ENCODE measurements around the gene NAT16.

The NAT16 gene

DNA sequence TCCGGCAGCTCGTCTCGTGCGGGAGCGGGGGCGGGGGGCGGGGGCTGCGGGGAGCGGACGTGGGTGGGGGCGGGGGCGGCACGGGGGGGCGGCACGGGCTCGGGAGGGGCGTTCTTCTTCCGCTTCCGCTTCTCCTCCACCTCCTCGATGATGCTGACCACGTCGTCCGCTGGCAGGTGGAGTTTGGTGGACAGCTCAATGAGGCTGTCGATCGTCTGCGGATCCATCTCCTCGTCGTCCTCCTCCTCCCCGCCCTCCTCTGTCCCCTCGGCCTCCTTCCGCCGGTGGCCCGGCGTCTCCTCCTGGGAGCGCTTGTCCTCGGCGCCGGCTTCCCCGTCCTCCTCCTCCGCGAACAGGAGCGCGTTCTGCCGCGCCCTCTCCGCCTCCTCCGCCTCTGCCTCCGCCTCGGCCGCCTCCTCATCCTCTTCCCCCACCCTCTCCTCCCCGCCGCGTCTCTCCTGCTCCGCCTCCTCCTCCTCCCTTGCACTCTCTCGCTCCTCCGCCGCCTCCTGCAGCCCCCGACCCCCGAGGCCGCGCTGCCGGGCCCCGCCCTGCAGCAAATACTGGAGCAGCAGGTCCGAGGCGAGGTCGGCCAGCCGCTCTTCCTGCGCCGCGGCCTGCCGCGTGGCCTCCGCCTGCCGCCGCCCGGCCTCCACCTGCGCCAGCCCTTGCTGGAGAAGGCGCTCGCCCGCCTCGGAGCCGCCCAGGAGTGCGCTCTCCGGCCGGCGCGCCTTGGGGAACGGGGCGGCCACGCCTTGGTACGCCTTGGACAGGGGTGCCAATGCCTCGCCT, 16.6 kb downstream of the NAT16 start:
- H3K36me3 ChIP-seq (replicated peaks; ENCODE audit: low read depth, low read length): peaks cover 16% of the 10 kb centered on the region
- no peak overlapping the region for H3K27ac ChIP-seq (ENCODE audit: low read length)
- H3K4me1 ChIP-seq (ENCODE audit: low read length): peaks cover 10% of the 10 kb centered on the region
- H3K4me2 ChIP-seq (ENCODE audit: low read length): peak overlapping the region; percentile 58
- no peaks in the 10 kb centered on the region for H4K20me1 ChIP-seq (ENCODE audit: insufficient read depth, low read length)
- no peaks in the 10 kb centered on the region for H3K79me2 ChIP-seq (ENCODE audit: low read length)
- peaks cover 16% of the 10 kb centered on the region for H3K27me3 ChIP-seq (ENCODE audit: low read depth, low read length)
- H2AFZ ChIP-seq (ENCODE audit: low read depth, low read length): no peak overlapping the region
- TF ChIP-seq, protein P1, sequence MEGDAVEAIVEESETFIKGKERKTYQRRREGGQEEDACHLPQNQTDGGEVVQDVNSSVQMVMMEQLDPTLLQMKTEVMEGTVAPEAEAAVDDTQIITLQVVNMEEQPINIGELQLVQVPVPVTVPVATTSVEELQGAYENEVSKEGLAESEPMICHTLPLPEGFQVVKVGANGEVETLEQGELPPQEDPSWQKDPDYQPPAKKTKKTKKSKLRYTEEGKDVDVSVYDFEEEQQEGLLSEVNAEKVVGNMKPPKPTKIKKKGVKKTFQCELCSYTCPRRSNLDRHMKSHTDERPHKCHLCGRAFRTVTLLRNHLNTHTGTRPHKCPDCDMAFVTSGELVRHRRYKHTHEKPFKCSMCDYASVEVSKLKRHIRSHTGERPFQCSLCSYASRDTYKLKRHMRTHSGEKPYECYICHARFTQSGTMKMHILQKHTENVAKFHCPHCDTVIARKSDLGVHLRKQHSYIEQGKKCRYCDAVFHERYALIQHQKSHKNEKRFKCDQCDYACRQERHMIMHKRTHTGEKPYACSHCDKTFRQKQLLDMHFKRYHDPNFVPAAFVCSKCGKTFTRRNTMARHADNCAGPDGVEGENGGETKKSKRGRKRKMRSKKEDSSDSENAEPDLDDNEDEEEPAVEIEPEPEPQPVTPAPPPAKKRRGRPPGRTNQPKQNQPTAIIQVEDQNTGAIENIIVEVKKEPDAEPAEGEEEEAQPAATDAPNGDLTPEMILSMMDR (IDR thresholded peaks at IDR 0.05; ENCODE audit: low read depth, low read length): no peak
- H3K9ac ChIP-seq (ENCODE audit: low read length): peak overlapping the region; percentile 42; the same call in 1 of the 2 replicates
- no peaks in the 10 kb centered on the region for H3K9me3 ChIP-seq (ENCODE audit: insufficient read depth, low read length)
- H3K4me3 ChIP-seq (ENCODE audit: low read length): peak overlapping the region; percentile 66

- peaks cover 10% of the 10 kb centered on the region for H3K4me1 ChIP-seq (ENCODE audit: low read length)
- H3K4me3 ChIP-seq (ENCODE audit: low read length): peak overlapping the region; percentile 66
- TF ChIP-seq EZH2phosphoT487 (IDR thresholded peaks at IDR 0.05; ENCODE audit: low read depth): no peak
- TF ChIP-seq, protein P1 (IDR thresholded peaks at IDR 0.05; ENCODE audit: low read depth, low read length): no peak
- no peak overlapping the region; the same call in 1 of the 2 replicates for H2AFZ ChIP-seq (ENCODE audit: low read depth, low read length)
- peaks cover 9% of the 10 kb centered on the region for H3K27me3 ChIP-seq (ENCODE audit: low read depth, low read length)
- peak overlapping the region; percentile 58 for H3K4me2 ChIP-seq (ENCODE audit: low read length)
- H3K79me2 ChIP-seq (ENCODE audit: low read length): no peaks in the 10 kb centered on the region
- no peak overlapping the region; the same call in 1 of the 2 replicates for H3K27ac ChIP-seq (ENCODE audit: low read length)
- H3K9me3 ChIP-seq (ENCODE audit: insufficient read depth, low read length): no peaks in the 10 kb centered on the region
- H4K20me1 ChIP-seq (ENCODE audit: insufficient read depth, low read length): no peaks in the 10 kb centered on the region
- peaks cover 21% of the 10 kb centered on the region for H3K36me3 ChIP-seq (replicated peaks; ENCODE audit: low read depth, low read length)
- H3K9ac ChIP-seq (ENCODE audit: low read length): peak overlapping the region; percentile 42; the same call in 1 of the 2 replicates
Measured at GRCh38 chr7:101162551-101163278, 17.4 kb downstream of the NAT16 start.

DNA sequence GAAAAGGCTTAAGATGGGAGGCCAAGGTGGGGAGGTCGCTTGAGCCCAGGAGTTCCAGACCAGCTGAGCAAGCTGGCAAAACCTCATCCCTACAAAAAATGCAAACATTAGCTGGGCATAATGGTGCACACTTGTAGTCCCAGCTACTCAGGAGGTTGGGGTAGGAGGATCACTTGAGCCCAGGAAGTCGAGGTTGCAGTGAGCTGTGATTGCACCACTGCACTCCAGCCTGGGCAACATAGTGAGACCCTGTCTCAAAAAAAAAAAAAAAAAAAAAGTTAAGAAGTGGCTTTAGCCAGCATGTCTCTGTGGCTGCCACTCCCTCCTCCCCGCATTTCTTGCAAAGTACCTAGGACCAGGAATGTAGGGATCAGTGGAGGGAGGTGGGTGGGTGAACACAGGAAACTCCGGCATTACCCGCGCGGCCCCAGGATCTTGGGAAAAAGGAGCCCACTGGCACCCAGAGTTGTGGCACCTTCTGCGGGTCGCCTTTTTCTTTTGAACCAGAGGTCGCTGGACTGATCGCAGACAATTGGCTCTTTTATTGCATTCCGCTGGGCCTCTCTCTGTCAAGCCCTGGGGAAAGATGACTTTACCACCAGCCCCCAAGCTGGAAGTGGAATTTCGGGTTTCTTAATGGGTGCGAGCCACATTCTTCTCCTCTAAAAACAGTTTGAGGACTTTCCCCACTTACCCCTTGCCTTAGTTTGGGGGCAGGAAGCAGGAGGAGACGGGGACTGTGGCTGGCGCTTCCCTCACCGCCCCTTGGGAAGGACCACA, 18.2 kb downstream of the NAT16 start:
- Histone ChIP-seq H4K20me1 (ENCODE audit: insufficient read depth, low read length) (no peaks in the 10 kb centered on the region), H3K9me3 (ENCODE audit: insufficient read depth, low read length) (no peaks in the 10 kb centered on the region), H3K9ac (ENCODE audit: low read length) (no peak overlapping the region), H3K4me1 (ENCODE audit: low read length) (peaks cover 13% of the 10 kb centered on the region), H3K79me2 (ENCODE audit: low read length) (no peaks in the 10 kb centered on the region), H2AFZ (ENCODE audit: low read depth, low read length) (no peak overlapping the region), H3K4me2 (ENCODE audit: low read length) (peak overlapping the region; percentile 58), H3K4me3 (ENCODE audit: low read length) (peak overlapping the region; percentile 66; the same call in 1 of the 2 replicates), H3K36me3 (replicated peaks; ENCODE audit: low read depth, low read length) (peaks cover 28% of the 10 kb centered on the region), H3K27ac (ENCODE audit: low read length) (no peak overlapping the region), H3K27me3 (ENCODE audit: low read depth, low read length) (peaks cover under 1% of the 10 kb centered on the region)
- TF ChIP-seq EZH2phosphoT487 (IDR thresholded peaks at IDR 0.05; ENCODE audit: low read depth): no peak
- TF ChIP-seq, protein P1 (IDR thresholded peaks at IDR 0.05; ENCODE audit: low read depth, low read length): no peak

Data from OCI-LY3 (cell line).